Measurements from ENCODE around the gene CAPN5. TPM values are rescaled to one million over a fixed set of nuclear protein-coding genes. Genes with fewer than 3 reads are reported as not detected.

The CAPN5 gene
- total and polyA plus RNA-seq, 7 donors: 0.59 to 1.8 (median 0.88) TPM

DNA sequence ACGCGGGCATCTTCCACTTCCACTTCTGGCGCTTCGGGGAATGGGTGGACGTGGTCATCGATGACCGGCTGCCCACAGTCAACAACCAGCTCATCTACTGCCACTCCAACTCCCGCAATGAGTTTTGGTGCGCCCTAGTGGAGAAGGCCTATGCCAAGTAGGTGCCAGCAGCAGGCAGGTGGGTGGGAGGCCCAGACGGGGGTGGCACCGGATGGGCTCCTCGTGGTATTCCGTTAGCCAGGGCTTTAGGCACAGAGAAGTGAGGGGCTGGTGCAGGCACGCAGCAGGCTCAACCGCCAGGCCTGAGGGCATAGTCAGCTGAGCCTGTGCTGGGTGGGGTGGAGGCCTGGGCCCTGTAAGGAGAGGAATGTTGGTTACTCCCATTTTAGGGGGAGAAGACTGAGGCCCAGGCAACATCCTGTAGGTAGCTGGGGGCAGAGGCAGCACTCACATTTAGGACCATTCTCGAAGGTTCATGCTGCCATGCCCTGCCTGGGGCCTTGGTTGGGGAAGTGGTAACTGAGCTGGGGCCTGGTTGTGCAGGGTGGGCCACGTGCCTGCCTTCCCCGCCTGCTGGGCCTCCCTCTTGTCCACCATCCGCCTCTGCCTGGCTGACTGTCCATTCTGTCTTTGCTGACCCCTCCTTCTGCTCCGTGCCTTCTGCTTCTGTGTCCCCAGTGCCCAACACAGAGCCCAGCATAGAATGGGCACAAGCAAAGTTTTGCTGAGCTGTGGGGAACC, 46.0 kb downstream of the CAPN5 start:
- ATAC-seq (no peak), DNase-seq (peak; percentile 7 to 46)
- H3K36me3 ChIP-seq (ENCODE audit: insufficient read depth in 1 of 2, low read depth in 1 of 2): no peaks in the 10 kb centered on the region
- TF ChIP-seq, protein P1, sequence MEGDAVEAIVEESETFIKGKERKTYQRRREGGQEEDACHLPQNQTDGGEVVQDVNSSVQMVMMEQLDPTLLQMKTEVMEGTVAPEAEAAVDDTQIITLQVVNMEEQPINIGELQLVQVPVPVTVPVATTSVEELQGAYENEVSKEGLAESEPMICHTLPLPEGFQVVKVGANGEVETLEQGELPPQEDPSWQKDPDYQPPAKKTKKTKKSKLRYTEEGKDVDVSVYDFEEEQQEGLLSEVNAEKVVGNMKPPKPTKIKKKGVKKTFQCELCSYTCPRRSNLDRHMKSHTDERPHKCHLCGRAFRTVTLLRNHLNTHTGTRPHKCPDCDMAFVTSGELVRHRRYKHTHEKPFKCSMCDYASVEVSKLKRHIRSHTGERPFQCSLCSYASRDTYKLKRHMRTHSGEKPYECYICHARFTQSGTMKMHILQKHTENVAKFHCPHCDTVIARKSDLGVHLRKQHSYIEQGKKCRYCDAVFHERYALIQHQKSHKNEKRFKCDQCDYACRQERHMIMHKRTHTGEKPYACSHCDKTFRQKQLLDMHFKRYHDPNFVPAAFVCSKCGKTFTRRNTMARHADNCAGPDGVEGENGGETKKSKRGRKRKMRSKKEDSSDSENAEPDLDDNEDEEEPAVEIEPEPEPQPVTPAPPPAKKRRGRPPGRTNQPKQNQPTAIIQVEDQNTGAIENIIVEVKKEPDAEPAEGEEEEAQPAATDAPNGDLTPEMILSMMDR (IDR thresholded peaks at IDR 0.05): no peak
- intact Hi-C loops (cut with DNase I): loop anchor here in 1 of 2 donors (5.0 kb wide), 1 partner anchor 1744 kb away; no protein-coding TSS in a partner anchor
- no peak overlapping the region for H3K4me3 ChIP-seq
- no peak overlapping the region for H3K27ac ChIP-seq
- WGBS, 3 donors: 91 to 95% (median 91%) methylated on average over 20 of the region's 20 CpGs
- no peaks in the 10 kb centered on the region for H3K4me1 ChIP-seq
- no peaks in the 10 kb centered on the region for H3K9me3 ChIP-seq
- H3K27me3 ChIP-seq (ENCODE audit: insufficient read depth in 3 of 3, low read length in 2 of 3): no peaks in the 10 kb centered on the region

DNA sequence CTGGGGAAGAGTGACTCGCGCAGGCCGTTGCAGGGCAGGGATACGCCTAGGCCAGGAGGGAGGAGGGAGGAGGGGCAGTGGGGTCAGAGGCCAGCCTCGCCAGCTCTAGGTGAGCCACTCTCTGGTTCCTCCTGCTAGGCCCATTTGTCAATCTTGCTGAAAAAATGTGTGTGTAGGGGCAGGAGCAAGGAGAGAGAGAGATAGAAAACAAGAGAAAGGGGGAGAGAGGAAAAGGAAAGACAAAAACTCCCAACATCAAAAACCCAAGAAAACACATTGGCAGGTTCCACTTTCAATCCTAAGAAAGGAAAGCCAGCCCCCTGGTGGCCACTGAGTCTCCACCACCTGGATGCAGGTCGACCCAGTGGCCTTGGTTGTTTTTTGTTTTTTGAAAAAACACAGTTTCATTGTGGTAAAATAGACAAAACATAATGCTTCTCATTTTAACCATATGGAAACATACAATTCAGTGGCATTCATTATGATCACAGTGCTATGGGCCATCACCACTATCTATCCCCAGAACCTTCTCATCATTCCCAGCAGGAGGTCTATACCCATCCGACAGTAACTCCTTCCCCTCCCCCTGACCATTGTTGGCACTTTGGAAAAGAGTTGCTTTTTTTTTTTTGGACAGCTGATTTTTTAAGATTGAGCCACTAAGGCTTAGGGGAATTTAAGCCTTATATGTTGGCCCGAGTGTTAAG, 46.8 kb downstream of the CAPN5 start:
- TF ChIP-seq, protein P1 (IDR thresholded peaks at IDR 0.05): peak; percentile 42
- 65 to 70% (median 70%) methylated on average over 8 of the region's 8 CpGs for WGBS, 3 donors
- H3K4me1 ChIP-seq: no peaks in the 10 kb centered on the region
- DNase-seq: peak; percentile 15 to 26
- no peak overlapping the region for H3K27ac ChIP-seq
- H3K27me3 ChIP-seq (ENCODE audit: insufficient read depth in 3 of 3, low read length in 2 of 3): no peaks in the 10 kb centered on the region
- H3K4me3 ChIP-seq: no peak overlapping the region
- intact Hi-C loops (cut with DNase I): loop anchor here in 1 of 2 donors (5.0 kb wide), 1 partner anchor 1744 kb away; no protein-coding TSS in a partner anchor
- H3K36me3 ChIP-seq (ENCODE audit: insufficient read depth in 1 of 2, low read depth in 1 of 2): no peaks in the 10 kb centered on the region
- ATAC-seq: no peak
- no peaks in the 10 kb centered on the region for H3K9me3 ChIP-seq

DNA sequence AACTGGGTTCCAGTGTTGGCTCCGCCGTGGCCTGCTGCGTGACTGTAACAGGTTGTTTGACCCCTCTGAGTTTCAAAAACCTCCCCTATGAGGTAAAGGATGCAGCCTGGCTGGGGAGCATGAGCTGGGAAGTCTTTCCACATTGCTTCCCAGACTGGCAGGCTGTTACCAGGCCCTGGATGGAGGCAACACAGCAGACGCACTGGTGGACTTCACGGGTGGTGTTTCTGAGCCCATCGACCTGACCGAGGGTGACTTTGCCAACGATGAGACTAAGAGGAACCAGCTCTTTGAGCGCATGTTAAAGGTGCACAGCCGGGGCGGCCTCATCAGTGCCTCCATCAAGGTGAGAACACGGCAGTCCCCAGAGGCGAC, 47.3 kb downstream of the CAPN5 start:
- Histone ChIP-seq H3K27ac (no peak overlapping the region), H3K4me3 (no peak overlapping the region), H3K4me1 (no peaks in the 10 kb centered on the region), H3K9me3 (no peaks in the 10 kb centered on the region), H3K36me3 (ENCODE audit: insufficient read depth in 1 of 2, low read depth in 1 of 2) (no peaks in the 10 kb centered on the region), H3K27me3 (ENCODE audit: insufficient read depth in 3 of 3, low read length in 2 of 3) (no peaks in the 10 kb centered on the region)
- WGBS, 3 donors: 93 to 97% (median 94%) methylated on average over 13 of the region's 13 CpGs
- intact Hi-C loops (cut with DNase I): loop anchor here in 1 of 2 donors (5.0 kb wide), 1 partner anchor 1743 kb away; no protein-coding TSS in a partner anchor
- ATAC-seq: no peak
- no peak for DNase-seq
- TF ChIP-seq, protein P1 (IDR thresholded peaks at IDR 0.05): no peak

DNA sequence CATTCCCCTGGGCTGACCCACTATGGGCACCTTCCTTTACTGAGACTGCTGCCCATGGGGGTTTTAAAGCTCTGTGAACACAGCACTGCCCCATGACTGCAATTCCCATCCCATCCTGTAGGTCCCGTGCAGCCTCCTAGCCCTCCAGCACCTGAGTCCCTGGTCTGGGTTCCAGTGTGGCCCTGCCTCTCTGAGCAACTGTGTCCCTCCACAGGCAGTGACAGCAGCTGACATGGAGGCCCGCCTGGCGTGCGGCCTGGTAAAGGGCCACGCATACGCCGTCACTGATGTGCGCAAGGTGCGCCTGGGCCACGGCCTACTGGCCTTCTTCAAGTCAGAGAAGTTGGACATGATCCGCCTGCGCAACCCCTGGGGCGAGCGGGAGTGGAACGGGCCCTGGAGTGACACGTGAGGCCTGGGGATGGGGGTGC, 48.4 kb downstream of the CAPN5 start:
- Histone ChIP-seq H3K9me3 (no peaks in the 10 kb centered on the region), H3K4me3 (no peak overlapping the region), H3K36me3 (ENCODE audit: insufficient read depth in 1 of 2, low read depth in 1 of 2) (no peaks in the 10 kb centered on the region), H3K4me1 (no peaks in the 10 kb centered on the region), H3K27ac (no peak overlapping the region), H3K27me3 (ENCODE audit: insufficient read depth in 3 of 3, low read length in 2 of 3) (no peaks in the 10 kb centered on the region)
- ATAC-seq (no peak), DNase-seq (peak in 1 of 2 donors; percentile 48)
- 95 to 97% (median 96%) methylated on average over 16 of the region's 16 CpGs for WGBS, 3 donors
- TF ChIP-seq, protein P1 (IDR thresholded peaks at IDR 0.05): no peak
- intact Hi-C loops (cut with DNase I): no loop called here
